ENCODE results near the gene CTDSP1. TPM values are rescaled to one million over a fixed set of nuclear protein-coding genes. Genes with fewer than 3 reads are reported as not detected.

The CTDSP1 gene
- total RNA-seq, 6 experiments from 2014 or later = 55.1 to 95.9 (median 75.6) TPM

DNA sequence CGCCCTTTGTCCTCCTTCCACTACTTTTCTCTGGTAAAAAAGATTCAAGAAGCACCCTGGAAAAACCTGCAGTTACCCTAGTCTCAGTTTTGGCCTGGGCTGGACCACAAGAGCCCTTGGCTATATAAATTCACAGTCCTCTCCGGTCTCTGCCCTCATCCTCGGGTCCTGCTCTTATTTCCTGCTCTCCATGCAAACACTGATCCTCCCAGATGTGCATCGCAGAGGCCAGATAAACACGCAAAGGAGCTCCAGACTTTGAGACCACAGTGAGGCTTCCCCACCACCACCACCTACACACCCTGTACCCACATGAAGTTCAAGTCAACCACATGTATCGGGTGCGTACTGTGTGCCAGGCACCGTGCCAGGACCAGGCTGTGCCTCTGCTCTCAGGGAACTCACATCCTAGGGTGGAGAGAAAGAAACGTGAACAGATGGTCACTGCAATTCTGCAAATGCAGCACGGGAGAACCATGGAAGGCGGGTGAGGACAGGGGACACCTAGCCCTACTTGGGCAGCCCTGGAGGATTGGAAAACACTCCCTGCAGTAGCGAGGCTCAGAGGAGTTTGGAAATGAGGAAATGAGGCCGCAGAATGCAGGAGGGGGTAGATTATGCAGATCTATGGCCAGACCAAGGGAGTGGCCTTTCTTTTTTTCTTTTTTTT, 7.4 kb downstream of the CTDSP1 start:
- Histone ChIP-seq H3K36me3 (peaks cover 0 to 30% (median 15%) of the 10 kb centered on the region in 4 donors), H3K27ac (peak overlapping the region; percentile 77 to 82 (median 79)), H3K4me1 (peaks cover 0 to 37% (median 18%) of the 10 kb centered on the region in 4 donors), H3K4me3 (peak overlapping the region; percentile 40 to 56 (median 53)), H3K27me3 (no peaks in the 10 kb centered on the region), H3K9me3 (no peaks in the 10 kb centered on the region)
- intact Hi-C loops (cut with DNase I) = loop anchor here (5.0 to 10.0 kb wide), 3 partner anchors 58 to 248 kb away; partner anchors contain the start of genes BCS1L (in 1 of the 2) and ZNF142 (in 1 of the 2)
- ATAC-seq = peak; percentile 17 to 40 (median 22)
- DNase-seq = peak; percentile 74 to 84 (median 83)
- TF ChIP-seq POLR2A (IDR thresholded peaks at IDR 0.05) (no peak), CTCF (IDR thresholded peaks at IDR 0.05) (no peak)
- 6% methylated on average over 13 of the region's 13 CpGs for WGBS (ENCODE audit: insufficient coverage, low coverage, low lambda C conversion rate, missing lambda C conversion rate)

DNA sequence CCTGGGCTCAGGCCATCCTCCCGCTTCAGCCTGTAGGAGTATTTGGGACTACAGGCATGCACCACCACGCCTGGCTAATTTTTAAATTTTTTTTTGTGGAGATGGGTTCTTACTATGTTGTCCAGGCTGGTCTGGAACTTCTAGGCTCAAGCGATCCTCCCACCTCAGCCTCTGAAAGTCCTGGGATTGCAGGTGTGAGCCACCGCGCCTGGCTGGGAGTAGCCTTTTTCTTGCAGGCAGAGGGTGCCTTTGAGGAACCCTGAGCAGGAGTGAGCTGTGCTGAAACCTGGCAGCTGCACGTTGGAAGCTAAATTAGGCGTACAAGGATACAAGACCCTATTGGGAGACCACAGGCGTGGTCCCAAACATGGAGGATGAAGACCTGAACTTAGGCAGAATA, 8.0 kb downstream of the CTDSP1 start:
- no peak for ATAC-seq
- Histone ChIP-seq H3K27me3 (no peaks in the 10 kb centered on the region), H3K9me3 (no peaks in the 10 kb centered on the region), H3K27ac (no peak overlapping the region), H3K36me3 (peaks cover 0 to 24% (median 10%) of the 10 kb centered on the region in 4 donors), H3K4me1 (peaks cover 0 to 32% (median 14%) of the 10 kb centered on the region in 4 donors), H3K4me3 (no peak overlapping the region)
- 93% methylated on average over 5 of the region's 8 CpGs for WGBS (ENCODE audit: insufficient coverage, low coverage, low lambda C conversion rate, missing lambda C conversion rate)
- intact Hi-C loops (cut with DNase I) = loop anchor here (5.0 to 10.0 kb wide), 3 partner anchors 57 to 247 kb away; partner anchors contain the start of genes BCS1L (in 1 of the 2) and ZNF142 (in 1 of the 2)
- no peak for TF ChIP-seq POLR2A (IDR thresholded peaks at IDR 0.05)
- TF ChIP-seq CTCF (IDR thresholded peaks at IDR 0.05) = no peak
- no peak for DNase-seq

DNA sequence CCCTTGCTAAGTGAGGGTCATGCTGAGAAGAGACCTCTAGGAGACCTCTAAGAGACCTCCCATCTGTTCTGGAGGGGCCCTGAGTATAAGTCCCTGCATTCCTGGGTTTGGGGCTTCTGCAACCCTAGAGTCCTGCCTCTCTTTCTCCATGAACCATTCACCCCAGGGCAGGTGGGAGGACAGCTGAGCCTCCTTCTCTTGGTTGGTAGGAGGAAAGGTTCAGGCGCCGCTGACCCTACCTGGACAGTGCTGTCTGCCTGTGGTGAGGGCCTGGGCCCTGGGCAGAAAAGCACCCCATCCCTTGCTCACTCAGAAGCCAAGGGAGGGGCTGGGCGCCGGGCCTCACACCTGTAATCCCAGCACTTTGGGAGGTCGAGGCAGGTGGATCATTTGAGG, 18.7 kb downstream of the CTDSP1 start:
- Histone ChIP-seq H3K9me3 (no peaks in the 10 kb centered on the region), H3K36me3 (no peaks in the 10 kb centered on the region), H3K4me1 (peaks cover 0 to 12% (median 0%) of the 10 kb centered on the region in 4 donors), H3K4me3 (no peak overlapping the region), H3K27me3 (no peaks in the 10 kb centered on the region), H3K27ac (peak overlapping the region in 1 of 3 donors; percentile 89)
- intact Hi-C loops (cut with DNase I) = no loop called here
- TF ChIP-seq POLR2A (IDR thresholded peaks at IDR 0.05) = no peak
- ATAC-seq (no peak), DNase-seq (no peak)
- no CpG with 5 or more reads among the region's 5 CpGs for WGBS (ENCODE audit: insufficient coverage, low coverage, low lambda C conversion rate, missing lambda C conversion rate)

GRCh38 chr2:218418717-218419458, 19.2 kb downstream of the CTDSP1 start, which contains the start of gene VIL1:
TSS of gene VIL1 (plus strand) at chr2:218419123. CDS start at chr2:218423779, 4,656 bp downstream.
- Histone ChIP-seq H3K4me1 (peaks cover 0 to 12% (median 0%) of the 10 kb centered on the region in 4 donors), H3K4me3 (peak within 1 kb of the TSS; percentile 25 to 69 (median 57)), H3K27me3 (no peaks in the 10 kb centered on the region), H3K36me3 (no peaks in the 10 kb centered on the region), H3K9me3 (no peaks in the 10 kb centered on the region), H3K27ac (peak within 1 kb of the TSS in 2 of 3 donors; percentile 59 to 89)
- DNase-seq (peak in 2 of 3 donors; percentile 56 to 83), ATAC-seq (peak; percentile 94 to 97 (median 96))
- 60% methylated on average over 3 of the region's 9 CpGs for WGBS (ENCODE audit: insufficient coverage, low coverage, low lambda C conversion rate, missing lambda C conversion rate)
- intact Hi-C loops (cut with DNase I) = no loop called here
- TF ChIP-seq POLR2A (IDR thresholded peaks at IDR 0.05) (no peak), CTCF (IDR thresholded peaks at IDR 0.05) (no peak)

Data from right lobe of liver (tissue), 6 donors.